HEK293T (cell line): ENCODE measurements around the gene CCNL2.
A peak's percentile ranks its signal among the peaks of the same experiment; 100 is the strongest.

ENCODE experiments used
- CTBP1 ChIP-seq: fragments of 450-650 bp; IDR thresholded peaks from 2 replicates; pipeline ENCODE4 v1.6.1; 2016; ENCODE audit warnings: borderline replicate concordance
- FOXA1 ChIP-seq: fragments of 450-650 bp; IDR thresholded peaks from 2 replicates; pipeline ENCODE4 v1.6.1; 2016; ENCODE audit warnings: mild to moderate bottlenecking
- FOXK2 ChIP-seq: fragments of 450-650 bp; IDR thresholded peaks from 2 replicates; pipeline ENCODE4 v1.6.1; 2016; ENCODE audit warnings: mild to moderate bottlenecking
- FOXM1 ChIP-seq: fragments of 450-650 bp; IDR thresholded peaks from 2 replicates; pipeline ENCODE4 v1.6.1; 2017; ENCODE audit warnings: mild to moderate bottlenecking, borderline replicate concordance
- HDGF ChIP-seq: fragments of 450-650 bp; IDR thresholded peaks from 2 replicates; pipeline ENCODE4 v1.6.1; 2017; ENCODE audit warnings: antibody characterized with exemption, borderline replicate concordance
- LEF1 ChIP-seq: fragments of 450-650 bp; IDR thresholded peaks from 2 replicates; pipeline ENCODE4 v1.6.1; 2017; ENCODE audit warnings: mild to moderate bottlenecking, borderline replicate concordance
- SP1 ChIP-seq: fragments of 450-650 bp; IDR thresholded peaks from 2 replicates; pipeline ENCODE4 v1.6.1; 2017
- TARDBP ChIP-seq: fragments of 450-650 bp; IDR thresholded peaks from 2 replicates; pipeline ENCODE4 v1.6.1; 2016

DNA sequence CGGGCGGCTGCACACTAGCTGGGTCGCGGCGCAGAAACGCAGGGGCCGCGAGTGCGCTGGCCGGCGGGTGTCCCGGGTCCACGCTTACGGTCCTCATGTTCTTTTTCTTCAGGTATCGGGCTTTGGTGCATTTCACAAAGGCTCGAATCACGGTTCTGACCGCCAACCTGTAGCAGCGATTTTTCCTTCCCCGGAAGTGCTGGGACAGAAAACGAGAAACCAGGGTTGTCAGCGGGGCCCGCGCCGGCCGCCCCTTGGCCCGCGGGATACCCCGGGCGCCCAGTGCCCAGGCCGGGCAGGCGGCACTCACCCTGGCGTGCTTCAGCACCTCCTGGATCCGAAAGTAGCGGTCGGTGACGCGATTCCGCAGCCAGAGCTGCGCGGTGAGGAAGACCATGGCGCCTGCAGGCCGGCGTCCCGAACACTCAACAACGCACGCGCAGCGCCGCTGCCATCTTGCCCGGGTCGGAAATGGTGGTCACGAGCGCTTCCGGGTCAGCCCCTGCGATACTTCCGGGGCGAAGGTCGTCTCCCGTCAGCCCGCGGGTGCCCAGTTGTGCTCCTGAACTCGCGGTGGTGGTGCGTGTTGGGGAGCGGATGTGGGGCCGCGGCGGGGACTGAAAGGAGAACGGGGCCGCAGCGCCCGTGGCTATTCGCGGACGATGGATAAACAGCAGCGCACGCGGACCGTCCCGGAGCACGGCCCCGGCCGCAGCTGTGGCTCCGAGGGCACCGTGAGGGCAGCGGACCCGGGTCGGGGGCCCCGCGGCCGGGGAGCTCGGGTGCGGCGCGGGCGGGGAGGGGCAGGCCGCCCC is 7.9 kb upstream of the CCNL2 start, which contains the start of gene MRPL20:
- peak; percentile 42; the same call in 1 of the 2 replicates for TF ChIP-seq LEF1
- no peak for TF ChIP-seq SP1
- TF ChIP-seq FOXM1: no peak
- no peak for TF ChIP-seq TARDBP
- TF ChIP-seq FOXK2: no peak
- TF ChIP-seq FOXA1: no peak
- TF ChIP-seq HDGF: no peak
- TF ChIP-seq CTBP1: no peak
